Panc1 (cell line): Measurements from ENCODE around the gene VWA8. TPM values are rescaled to one million over a fixed set of nuclear protein-coding genes. Genes with fewer than 3 reads are reported as not detected.

ENCODE experiments used
- ATAC-seq: fragments of 200-7000 bp; cut with Tn5 transposase; 2 replicates; pipeline ENCODE4 v1.9.1; 2020; ENCODE audit warnings: mild to moderate bottlenecking, moderate library complexity
- BruUV-seq: library from RNA; stranded (reverse); fragments of 400-500 nt; replicated peaks from 2 replicates; lab custom pipeline; 2021; lab: Mats Ljungman, UMichigan
- CTCF ChIA-PET: fragments of 300-600 bp; sonication (Branson Sonifier 250); formaldehyde crosslinking; loops from one replicate; lab custom pipeline; 2022; ENCODE audit warnings: antibody characterized with exemption; lab: Charles Lee
- POLR2A ChIA-PET: fragments of 300-600 bp; sonication (Branson Sonifier 250); formaldehyde crosslinking; loops from one replicate; lab custom pipeline; 2022; ENCODE audit warnings: antibody characterized with exemption; lab: Charles Lee
- DNase-seq: peaks from one replicate; pipeline ENCODE4 v3.0.0-alpha.2; 2010; ENCODE audit warnings: low read depth, low spot score
- H3K27ac ChIP-seq: 2 replicates; pipeline ENCODE4 v1.5.1; 2011; ENCODE audit warnings: mild to moderate bottlenecking, low read length, inconsistent platforms
- H3K27me3 ChIP-seq: fragments of 200-500 bp; sonication (Bioruptor generic); 2 replicates; pipeline ENCODE4 v1.6.0; 2014; ENCODE audit warnings: low read length, inconsistent platforms; ENCODE audit not compliant: control insufficient read depth, insufficient read depth
- H3K36me3 ChIP-seq: fragments of 200-500 bp; sonication (Bioruptor generic); 2 replicates; pipeline ENCODE4 v1.5.1; 2014; ENCODE audit warnings: inconsistent platforms, mild to moderate bottlenecking, low read length, moderate library complexity; ENCODE audit not compliant: control insufficient read depth, insufficient read depth
- H3K4me1 ChIP-seq: 2 replicates; pipeline ENCODE4 v1.5.1; 2011; ENCODE audit warnings: inconsistent platforms, mild to moderate bottlenecking, low read length, moderate library complexity; ENCODE audit not compliant: control insufficient read depth, insufficient read depth
- H3K4me3 ChIP-seq, 2 experiments: 2 replicates each; pipeline ENCODE4 v1.5.1; 2011 to 2012; ENCODE audit warnings: low read depth in 2 of 2, low read length in 2 of 2, mild to moderate bottlenecking in 2 of 2, inconsistent platforms in 1 of 2, moderate library complexity in 1 of 2
- H3K9me3 ChIP-seq: fragments of 200-500 bp; sonication (Bioruptor generic); 2 replicates; pipeline ENCODE4 v1.5.1; 2014; ENCODE audit warnings: low read depth, mild to moderate bottlenecking, inconsistent platforms, low read length, moderate library complexity; ENCODE audit not compliant: control insufficient read depth, insufficient read depth
- POLR2AphosphoS5 ChIP-seq: IDR thresholded peaks from 2 replicates; pipeline ENCODE4 v1.6.1; 2012; ENCODE audit warnings: mild to moderate bottlenecking, low read depth, low read length, moderate library complexity
- SIN3A ChIP-seq: IDR thresholded peaks from 2 replicates; pipeline ENCODE4 v1.6.1; 2012; ENCODE audit warnings: low read depth, mild to moderate bottlenecking, low read length, moderate library complexity, borderline replicate concordance; ENCODE audit not compliant: insufficient read depth
- TCF7L2 ChIP-seq: IDR thresholded peaks from 2 replicates; pipeline ENCODE4 v1.6.1; 2011; ENCODE audit warnings: mild to moderate bottlenecking, low read depth, low read length, inconsistent platforms
- in situ Hi-C: cut with HindIII; loops from 2 replicates; pipeline ENCODE4 v1.10.0; 2016; ENCODE audit warnings: low sequenced_read_pairs, low pct_unique_long_range_greater_than_20kb
- intact Hi-C: fragments of 100-400 bp; cut with micrococcal nuclease; formaldehyde crosslinking; loops from one replicate; pipeline ENCODE4 v1.10.0; 2022; ENCODE audit not compliant: unreplicated experiment
- total RNA-seq: library from RNA; stranded (reverse); gene quantifications from one replicate; pipeline ENCODE4 v1.2.1, GENCODE V29; 2021; ENCODE audit not compliant: unreplicated experiment
- TF ChIP-seq, protein P1 (sequence below): fragments of 450-650 bp; IDR thresholded peaks from 2 replicates; pipeline ENCODE4 v1.5.1; 2017; ENCODE audit warnings: mild to moderate bottlenecking
- TF ChIP-seq, protein P2 (sequence below), 2 experiments: IDR thresholded peaks; 2 replicates each; pipeline ENCODE4 v1.6.1; 2011 to 2012; ENCODE audit warnings: low read depth in 2 of 2, control low read depth in 1 of 2, low read length in 1 of 2, mild to moderate bottlenecking in 1 of 2, moderate library complexity in 1 of 2; ENCODE audit not compliant: insufficient read depth in 1 of 2

VWA8 gene
- total RNA-seq, 1 experiment from 2014 or later: 11.2 TPM

DNA sequence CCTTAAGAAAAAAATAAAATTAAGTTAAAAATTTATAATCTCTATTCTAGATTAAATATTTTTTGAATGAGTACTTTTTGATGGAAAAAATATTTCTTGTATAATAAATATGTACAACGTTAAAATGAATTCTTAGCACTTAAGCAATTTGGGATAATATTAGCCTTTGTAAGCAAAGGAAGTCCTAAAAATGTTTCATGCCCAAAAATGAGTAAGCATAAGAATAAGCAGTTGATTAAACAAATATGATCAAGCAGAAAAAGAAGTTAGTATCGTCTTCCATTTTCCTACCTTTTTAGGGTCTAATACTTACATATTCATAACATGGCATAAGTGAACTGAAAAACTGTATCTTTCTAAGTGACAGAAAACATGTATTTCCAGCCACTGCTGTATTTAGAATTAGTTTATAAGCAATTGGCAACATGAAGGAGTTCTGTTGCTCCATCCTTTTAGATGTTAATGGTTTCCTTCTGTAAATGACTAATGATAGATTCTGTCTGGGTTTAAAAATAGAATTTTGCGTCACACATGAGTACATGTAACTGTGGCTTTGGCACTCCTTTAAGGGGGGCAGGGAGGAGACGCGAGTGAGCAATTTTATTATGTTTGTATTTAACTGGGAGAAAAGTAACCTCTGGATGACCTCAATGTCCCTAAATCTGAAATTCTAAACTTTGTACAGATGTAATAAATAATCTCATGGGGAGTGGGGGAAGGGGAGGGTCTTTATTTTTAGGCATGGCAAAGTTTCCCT lies 266.2 kb downstream of the VWA8 start:
- BruUV-seq: no TSS peak
- H3K27ac ChIP-seq: no peak overlapping the region
- POLR2A ChIA-PET: no interaction called here
- CTCF ChIA-PET: no interaction called here
- no peak overlapping the region for H3K4me3 ChIP-seq
- TF ChIP-seq, protein P1, sequence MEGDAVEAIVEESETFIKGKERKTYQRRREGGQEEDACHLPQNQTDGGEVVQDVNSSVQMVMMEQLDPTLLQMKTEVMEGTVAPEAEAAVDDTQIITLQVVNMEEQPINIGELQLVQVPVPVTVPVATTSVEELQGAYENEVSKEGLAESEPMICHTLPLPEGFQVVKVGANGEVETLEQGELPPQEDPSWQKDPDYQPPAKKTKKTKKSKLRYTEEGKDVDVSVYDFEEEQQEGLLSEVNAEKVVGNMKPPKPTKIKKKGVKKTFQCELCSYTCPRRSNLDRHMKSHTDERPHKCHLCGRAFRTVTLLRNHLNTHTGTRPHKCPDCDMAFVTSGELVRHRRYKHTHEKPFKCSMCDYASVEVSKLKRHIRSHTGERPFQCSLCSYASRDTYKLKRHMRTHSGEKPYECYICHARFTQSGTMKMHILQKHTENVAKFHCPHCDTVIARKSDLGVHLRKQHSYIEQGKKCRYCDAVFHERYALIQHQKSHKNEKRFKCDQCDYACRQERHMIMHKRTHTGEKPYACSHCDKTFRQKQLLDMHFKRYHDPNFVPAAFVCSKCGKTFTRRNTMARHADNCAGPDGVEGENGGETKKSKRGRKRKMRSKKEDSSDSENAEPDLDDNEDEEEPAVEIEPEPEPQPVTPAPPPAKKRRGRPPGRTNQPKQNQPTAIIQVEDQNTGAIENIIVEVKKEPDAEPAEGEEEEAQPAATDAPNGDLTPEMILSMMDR: no peak
- TF ChIP-seq POLR2AphosphoS5: no peak
- TF ChIP-seq, protein P2, sequence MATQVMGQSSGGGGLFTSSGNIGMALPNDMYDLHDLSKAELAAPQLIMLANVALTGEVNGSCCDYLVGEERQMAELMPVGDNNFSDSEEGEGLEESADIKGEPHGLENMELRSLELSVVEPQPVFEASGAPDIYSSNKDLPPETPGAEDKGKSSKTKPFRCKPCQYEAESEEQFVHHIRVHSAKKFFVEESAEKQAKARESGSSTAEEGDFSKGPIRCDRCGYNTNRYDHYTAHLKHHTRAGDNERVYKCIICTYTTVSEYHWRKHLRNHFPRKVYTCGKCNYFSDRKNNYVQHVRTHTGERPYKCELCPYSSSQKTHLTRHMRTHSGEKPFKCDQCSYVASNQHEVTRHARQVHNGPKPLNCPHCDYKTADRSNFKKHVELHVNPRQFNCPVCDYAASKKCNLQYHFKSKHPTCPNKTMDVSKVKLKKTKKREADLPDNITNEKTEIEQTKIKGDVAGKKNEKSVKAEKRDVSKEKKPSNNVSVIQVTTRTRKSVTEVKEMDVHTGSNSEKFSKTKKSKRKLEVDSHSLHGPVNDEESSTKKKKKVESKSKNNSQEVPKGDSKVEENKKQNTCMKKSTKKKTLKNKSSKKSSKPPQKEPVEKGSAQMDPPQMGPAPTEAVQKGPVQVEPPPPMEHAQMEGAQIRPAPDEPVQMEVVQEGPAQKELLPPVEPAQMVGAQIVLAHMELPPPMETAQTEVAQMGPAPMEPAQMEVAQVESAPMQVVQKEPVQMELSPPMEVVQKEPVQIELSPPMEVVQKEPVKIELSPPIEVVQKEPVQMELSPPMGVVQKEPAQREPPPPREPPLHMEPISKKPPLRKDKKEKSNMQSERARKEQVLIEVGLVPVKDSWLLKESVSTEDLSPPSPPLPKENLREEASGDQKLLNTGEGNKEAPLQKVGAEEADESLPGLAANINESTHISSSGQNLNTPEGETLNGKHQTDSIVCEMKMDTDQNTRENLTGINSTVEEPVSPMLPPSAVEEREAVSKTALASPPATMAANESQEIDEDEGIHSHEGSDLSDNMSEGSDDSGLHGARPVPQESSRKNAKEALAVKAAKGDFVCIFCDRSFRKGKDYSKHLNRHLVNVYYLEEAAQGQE (IDR thresholded peaks at IDR 0.05; ENCODE audit: insufficient read depth in 1 of 2, low read depth in 2 of 2, low read length in 1 of 2): no peak
- TF ChIP-seq SIN3A: no peak
- TF ChIP-seq TCF7L2: no peak
- H3K4me1 ChIP-seq: peaks cover 9% of the 10 kb centered on the region; the same call in 1 of the 2 replicates
- H3K9me3 ChIP-seq: no peaks in the 10 kb centered on the region
- H3K27me3 ChIP-seq: no peaks in the 10 kb centered on the region
- DNase-seq: peak; percentile 25
- in situ Hi-C loops (no loop called here), intact Hi-C loops (loop anchor here (10.0 kb wide), 1 partner anchor 420 kb away; no protein-coding TSS in a partner anchor)
- no peak for ATAC-seq
- no peaks in the 10 kb centered on the region for H3K36me3 ChIP-seq

DNA sequence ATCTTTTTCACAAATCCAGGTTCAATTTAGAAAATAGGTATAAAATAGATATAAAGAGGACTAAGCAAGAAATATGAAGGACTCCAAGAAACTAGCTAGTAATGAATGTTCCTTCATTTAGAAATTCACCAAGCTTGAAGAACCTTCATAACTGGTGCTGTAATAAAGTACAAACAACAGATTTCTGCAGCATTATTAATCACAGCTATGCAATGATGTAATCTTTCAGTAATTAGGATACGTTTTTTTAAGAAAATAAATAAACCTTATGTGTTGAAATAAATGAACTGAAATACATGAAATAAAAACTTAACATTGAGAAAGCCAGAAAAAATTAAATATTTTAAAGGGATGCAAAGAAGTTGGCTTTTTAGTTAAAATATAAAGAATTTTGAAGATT lies 267.5 kb downstream of the VWA8 start:
- BruUV-seq: no TSS peak
- in situ Hi-C loops (no loop called here), intact Hi-C loops (loop anchor here (10.0 kb wide), 1 partner anchor 421 kb away; no protein-coding TSS in a partner anchor)
- no peak overlapping the region for H3K27ac ChIP-seq
- no peaks in the 10 kb centered on the region for H3K9me3 ChIP-seq
- DNase-seq (no peak), ATAC-seq (no peak)
- TF ChIP-seq, protein P2 (IDR thresholded peaks at IDR 0.05; ENCODE audit: insufficient read depth in 1 of 2, low read depth in 2 of 2, low read length in 1 of 2): no peak
- TF ChIP-seq, protein P1: no peak
- no peak for TF ChIP-seq TCF7L2
- no peak for TF ChIP-seq SIN3A
- no peak for TF ChIP-seq POLR2AphosphoS5
- H3K4me3 ChIP-seq: no peak overlapping the region
- CTCF ChIA-PET: interaction anchor here (0.6 kb wide), 1 partner anchor 295 kb away, joined by 5 read pairs; no protein-coding TSS in a partner anchor
- H3K4me1 ChIP-seq: peaks cover 9% of the 10 kb centered on the region; the same call in 1 of the 2 replicates
- H3K36me3 ChIP-seq: no peaks in the 10 kb centered on the region
- no peaks in the 10 kb centered on the region for H3K27me3 ChIP-seq
- POLR2A ChIA-PET: no interaction called here
